ENCODE results near the gene RITA1.

RITA1 gene

GRCh38 chr12:113172185-113172584 is 13.3 kb upstream of the RITA1 start:
- no peak for DNase-seq
- intact Hi-C loops (cut with DNase I), result loop anchor here (5.0 kb wide), 1 partner anchor 180 kb away; no protein-coding TSS in a partner anchor

- no peak for DNase-seq
- intact Hi-C loops (cut with DNase I), result loop anchor here (5.0 kb wide), 1 partner anchor 181 kb away; no protein-coding TSS in a partner anchor
Measured at GRCh38 chr12:113173081-113173698, 12.3 kb upstream of the RITA1 start.

GRCh38 chr12:113174461-113175384 is 10.8 kb upstream of the RITA1 start:
- intact Hi-C loops (cut with DNase I), result loop anchor here (1.0 to 5.0 kb wide), 2 partner anchors 126 to 182 kb away; no protein-coding TSS in a partner anchor
- DNase-seq, result peak; percentile 65 to 96 (median 86)

GRCh38 chr12:113179023-113179422 is 6.5 kb upstream of the RITA1 start:
- no peak for DNase-seq
- intact Hi-C loops (cut with DNase I), result no loop called here

- intact Hi-C loops (cut with DNase I), result no loop called here
- DNase-seq, result no peak
Measured at GRCh38 chr12:113180333-113180732, 5.2 kb upstream of the RITA1 start.

- intact Hi-C loops (cut with DNase I), result no loop called here
- no peak for DNase-seq
Measured at GRCh38 chr12:113181975-113182374, 3.5 kb upstream of the RITA1 start.

GRCh38 chr12:113183030-113183589 is 2.4 kb upstream of the RITA1 start:
- no peak for DNase-seq
- intact Hi-C loops (cut with DNase I), result no loop called here

- no peak for DNase-seq
- intact Hi-C loops (cut with DNase I), result no loop called here
Measured at GRCh38 chr12:113184098-113184899, 1.2 kb upstream of the RITA1 start.

GRCh38 chr12:113184900-113185179 is 681 bp upstream of the RITA1 start:
- DNase-seq, result peak; percentile 76 to 97 (median 86)
- intact Hi-C loops (cut with DNase I), result no loop called here

- intact Hi-C loops (cut with DNase I), result no loop called here
- DNase-seq, result peak in 1 of 10 donors; percentile 86
Measured at GRCh38 chr12:113186033-113186365, 478 bp downstream of the RITA1 start.

GRCh38 chr12:113186666-113187325 is 1.3 kb downstream of the RITA1 start:
- peak in 1 of 10 donors; percentile 70 for DNase-seq
- intact Hi-C loops (cut with DNase I), result no loop called here

GRCh38 chr12:113189361-113189760 is 3.8 kb downstream of the RITA1 start:
- intact Hi-C loops (cut with DNase I), result no loop called here

GRCh38 chr12:113190761-113191160 is 5.2 kb downstream of the RITA1 start:
- DNase-seq, result peak in 3 of 10 donors; percentile 29 to 84 (median 57)
- intact Hi-C loops (cut with DNase I), result no loop called here

More at GRCh38 chr12:113189361-113189760, 3.8 kb downstream of the RITA1 start:
- no peak for DNase-seq

GRCh38 chr12:113191227-113191626 is 5.7 kb downstream of the RITA1 start:
- peak in 2 of 10 donors; percentile 51 to 75 for DNase-seq
- intact Hi-C loops (cut with DNase I), result no loop called here

- intact Hi-C loops (cut with DNase I), result loop anchor here (5.0 kb wide), 1 partner anchor 232 kb away; no protein-coding TSS in a partner anchor
- DNase-seq, result no peak
Measured at GRCh38 chr12:113194971-113195391, 9.5 kb downstream of the RITA1 start.

- peak in 2 of 10 donors; percentile 16 to 35 for DNase-seq
- intact Hi-C loops (cut with DNase I), result loop anchor here (5.0 kb wide), 1 partner anchor 232 kb away; no protein-coding TSS in a partner anchor
Measured at GRCh38 chr12:113195598-113195997, 10.1 kb downstream of the RITA1 start.

GRCh38 chr12:113196582-113196981 is 11.1 kb downstream of the RITA1 start:
- peak in 1 of 10 donors; percentile 50 for DNase-seq
- intact Hi-C loops (cut with DNase I), result loop anchor here (5.0 kb wide), 1 partner anchor 231 kb away; no protein-coding TSS in a partner anchor

- DNase-seq, result peak in 6 of 10 donors; percentile 31 to 91 (median 62)
- intact Hi-C loops (cut with DNase I), result loop anchor here (5.0 kb wide), 1 partner anchor 230 kb away; no protein-coding TSS in a partner anchor
Measured at GRCh38 chr12:113196990-113197389, 11.5 kb downstream of the RITA1 start.

GRCh38 chr12:113197518-113198077 is 12.1 kb downstream of the RITA1 start:
- intact Hi-C loops (cut with DNase I), result loop anchor here (5.0 kb wide), 1 partner anchor 230 kb away; no protein-coding TSS in a partner anchor
- peak in 1 of 10 donors; percentile 36 for DNase-seq

Data from posterior cingulate gyrus (tissue), 11 donors.